GM19467 (cell line): ENCODE data around the gene OSBPL10.
"Not testable (repeated sequence)": the region's sequence is repeated elsewhere in the genome, so short reads cannot be mapped to it uniquely, and the experiment has no call there.

Source experiments
- ATAC-seq: cut with Tn5 transposase; IDR thresholded peaks from one replicate; pipeline ENCODE4 v1.9.1; 2021; ENCODE audit warnings: mild to moderate bottlenecking, moderate library complexity; ENCODE audit not compliant: unreplicated experiment

The OSBPL10 gene

GRCh38 chr3:31992995-31993394, 11.9 kb upstream of the OSBPL10 start:
- ATAC-seq: not testable (repeated sequence)

DNA sequence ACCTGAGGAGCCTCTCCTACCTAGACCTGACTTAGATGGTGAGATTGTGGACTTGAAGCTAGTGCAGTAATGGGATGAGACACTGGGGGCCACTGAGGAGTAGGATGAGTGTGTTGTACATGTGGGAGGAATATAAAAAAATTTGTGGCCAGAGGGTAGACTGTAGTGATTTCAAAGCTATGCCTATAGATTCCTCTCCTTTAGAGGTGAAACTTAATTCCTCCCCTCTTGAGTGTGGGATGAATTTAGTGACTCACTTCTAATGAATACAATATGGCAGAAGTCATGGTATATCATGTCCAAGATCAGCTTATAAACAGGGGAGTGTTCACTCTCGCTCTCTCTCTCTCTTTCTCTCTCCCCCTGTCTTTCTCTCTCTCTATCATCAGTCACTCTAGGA, 7.2 kb upstream of the OSBPL10 start:
- ATAC-seq: no peak

- no peak for ATAC-seq
Measured at GRCh38 chr3:31985831-31986230, 4.8 kb upstream of the OSBPL10 start.

DNA sequence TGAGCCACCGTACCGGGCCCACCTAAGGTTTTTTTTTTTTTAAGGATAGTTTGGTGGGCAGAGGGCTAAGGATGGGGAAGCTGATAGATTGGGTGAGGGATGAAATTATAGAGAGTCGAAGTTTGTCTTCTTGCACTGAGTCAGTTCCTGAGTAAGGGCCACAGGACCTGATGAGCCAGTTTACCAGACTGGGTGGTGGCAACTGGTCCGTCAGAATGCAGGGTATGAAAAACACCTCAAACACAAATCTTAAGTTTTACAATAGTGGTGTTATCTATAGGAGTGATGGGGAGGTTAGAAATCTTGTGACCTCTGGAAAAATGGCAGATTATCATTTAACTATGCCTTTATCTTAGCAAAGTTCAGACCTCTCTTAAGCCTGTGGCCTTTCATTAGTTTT, 3.3 kb upstream of the OSBPL10 start:
- ATAC-seq: no peak

- ATAC-seq: peak; percentile 53
Measured at GRCh38 chr3:31980530-31981205, 394 bp downstream of the OSBPL10 start.

DNA sequence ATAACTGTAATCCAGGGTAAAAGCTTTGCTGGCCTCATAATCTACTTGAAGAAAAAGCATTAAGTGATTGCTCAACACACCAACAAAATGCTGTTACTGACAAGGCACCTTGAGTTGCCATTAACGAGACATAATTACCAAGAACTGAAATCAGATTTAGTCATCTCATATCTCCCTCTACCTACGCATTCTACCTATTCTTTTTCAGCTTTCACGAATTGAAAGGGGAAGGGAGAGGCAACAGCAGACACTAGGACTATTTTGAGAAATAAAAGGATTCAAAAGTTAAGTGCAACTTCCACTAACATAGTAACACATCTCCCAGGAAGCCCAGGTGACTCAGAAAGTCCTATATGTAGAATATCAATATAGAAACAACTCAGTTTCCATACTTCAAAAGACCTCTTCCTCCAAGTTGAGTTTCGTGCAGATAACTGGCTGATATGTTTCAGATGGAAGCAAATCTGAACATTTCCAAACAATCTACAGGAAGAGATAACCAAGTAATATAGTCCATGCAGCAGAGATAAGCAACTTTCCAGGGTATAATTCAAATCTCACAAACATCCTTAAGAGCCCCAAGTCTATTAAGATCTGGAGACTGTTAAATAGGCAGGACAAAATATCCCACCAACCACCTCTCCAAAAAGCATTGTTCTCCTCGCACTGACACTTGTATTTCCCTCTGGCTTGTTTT, 1.9 kb downstream of the OSBPL10 start:
- no peak for ATAC-seq

DNA sequence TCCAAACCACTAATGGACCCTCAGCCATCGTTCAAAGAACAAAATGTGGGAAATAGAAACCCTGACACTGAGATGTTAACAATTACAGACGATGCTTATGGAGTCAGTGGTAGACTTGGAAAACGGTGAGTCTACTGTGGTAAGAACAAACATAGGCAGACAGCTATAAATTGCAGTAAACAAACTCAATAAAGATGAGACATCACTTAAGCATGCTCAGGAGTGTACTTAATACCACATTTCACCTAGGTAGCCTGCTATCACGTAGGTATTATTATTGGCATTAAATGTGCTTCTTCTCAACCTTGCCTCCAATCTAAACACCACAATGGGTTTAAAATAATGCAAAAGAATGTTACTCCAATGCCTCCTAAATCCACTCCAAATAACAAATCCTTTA, 2.5 kb downstream of the OSBPL10 start:
- ATAC-seq: no peak

DNA sequence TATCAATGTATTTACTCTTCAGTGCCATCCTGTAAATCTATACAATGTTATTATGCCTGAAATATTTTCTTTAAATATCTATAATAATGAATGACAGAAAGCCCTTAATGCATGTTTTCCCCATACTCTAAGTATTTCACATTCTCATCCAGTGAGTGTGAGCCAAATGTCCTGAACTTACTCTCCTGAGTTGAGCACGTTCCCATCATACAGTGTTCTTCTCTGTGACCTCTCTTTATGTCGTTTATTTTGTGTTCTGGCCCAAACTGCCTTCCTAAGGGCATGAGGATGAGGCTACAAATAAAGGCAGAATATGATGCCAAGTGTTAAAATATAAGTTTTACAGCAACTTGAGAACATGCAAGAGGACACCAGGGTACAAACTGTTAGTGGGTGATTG, 3.3 kb downstream of the OSBPL10 start:
- no peak for ATAC-seq

GRCh38 chr3:31976302-31976701, 4.8 kb downstream of the OSBPL10 start:
- no peak for ATAC-seq

GRCh38 chr3:31974964-31975363, 6.1 kb downstream of the OSBPL10 start:
- no peak for ATAC-seq

GRCh38 chr3:31974471-31974870, 6.6 kb downstream of the OSBPL10 start:
- no peak for ATAC-seq

DNA sequence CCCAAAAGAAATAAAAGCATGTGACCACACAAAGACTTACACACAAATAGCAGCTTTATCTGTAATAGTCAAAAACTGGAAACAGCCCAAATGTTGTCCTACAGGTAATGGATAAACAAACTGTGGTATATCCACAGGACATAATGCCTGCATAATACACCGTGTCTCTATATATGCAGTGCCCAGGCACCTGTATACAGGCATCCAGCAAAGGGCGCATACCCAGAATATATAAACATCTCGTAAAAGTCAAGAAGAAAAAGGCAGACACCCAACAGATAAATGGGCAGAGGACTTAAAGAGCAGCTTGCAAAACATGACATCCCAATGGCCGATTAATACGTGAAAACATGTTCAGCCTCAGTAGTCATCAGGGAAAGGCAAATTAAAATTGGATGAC, 7.2 kb downstream of the OSBPL10 start:
- ATAC-seq: no peak

DNA sequence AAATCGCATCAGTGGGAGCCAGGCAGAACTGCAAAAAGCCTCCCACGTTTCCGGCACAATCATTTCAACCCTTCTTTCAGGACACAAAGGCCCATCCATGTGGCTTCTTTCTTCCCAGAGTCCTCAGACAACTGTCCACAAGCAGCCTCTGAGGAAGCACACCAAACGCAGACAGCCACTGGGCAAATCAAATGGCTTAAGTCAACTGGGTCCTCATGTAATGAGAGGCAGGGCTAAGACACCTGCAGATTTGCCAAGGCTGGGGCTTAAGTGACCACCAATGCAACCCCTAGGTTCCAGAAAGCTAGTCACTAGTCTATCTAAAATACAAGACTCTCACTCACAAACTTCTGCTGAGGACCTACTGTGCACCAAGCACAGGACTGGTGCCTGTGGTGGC, 8.0 kb downstream of the OSBPL10 start:
- ATAC-seq: no peak

GRCh38 chr3:31971607-31972006, 9.5 kb downstream of the OSBPL10 start:
- ATAC-seq: no peak

- no peak for ATAC-seq
Measured at GRCh38 chr3:31968927-31969418, 12.1 kb downstream of the OSBPL10 start.

DNA sequence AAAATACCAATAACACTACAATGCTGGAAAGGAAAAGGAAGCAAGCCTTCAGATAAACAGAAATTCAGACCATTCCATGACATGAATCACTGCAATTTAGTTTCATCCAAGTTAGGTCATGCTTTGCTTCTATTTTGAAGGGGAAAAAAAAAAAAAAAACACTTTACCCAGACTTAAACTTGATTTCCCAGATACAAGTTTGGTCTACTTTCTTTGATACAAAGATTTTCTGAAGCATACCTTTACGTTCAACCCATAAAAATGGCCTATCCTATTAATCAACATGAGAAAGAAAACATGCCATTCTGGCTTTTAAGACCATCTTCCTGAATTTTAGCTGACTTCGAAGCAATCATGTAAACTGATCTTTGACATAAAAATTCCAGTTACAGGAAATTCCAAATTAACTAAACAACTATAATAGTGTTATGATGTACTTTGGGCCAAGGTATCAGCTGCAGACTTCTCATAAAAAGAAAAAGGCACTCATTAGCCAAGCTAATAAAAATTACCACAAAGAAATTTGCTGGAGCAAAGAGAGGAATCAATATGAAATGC, 12.6 kb downstream of the OSBPL10 start:
- no peak for ATAC-seq

GRCh38 chr3:31967592-31967991, 13.5 kb downstream of the OSBPL10 start:
- ATAC-seq: no peak

DNA sequence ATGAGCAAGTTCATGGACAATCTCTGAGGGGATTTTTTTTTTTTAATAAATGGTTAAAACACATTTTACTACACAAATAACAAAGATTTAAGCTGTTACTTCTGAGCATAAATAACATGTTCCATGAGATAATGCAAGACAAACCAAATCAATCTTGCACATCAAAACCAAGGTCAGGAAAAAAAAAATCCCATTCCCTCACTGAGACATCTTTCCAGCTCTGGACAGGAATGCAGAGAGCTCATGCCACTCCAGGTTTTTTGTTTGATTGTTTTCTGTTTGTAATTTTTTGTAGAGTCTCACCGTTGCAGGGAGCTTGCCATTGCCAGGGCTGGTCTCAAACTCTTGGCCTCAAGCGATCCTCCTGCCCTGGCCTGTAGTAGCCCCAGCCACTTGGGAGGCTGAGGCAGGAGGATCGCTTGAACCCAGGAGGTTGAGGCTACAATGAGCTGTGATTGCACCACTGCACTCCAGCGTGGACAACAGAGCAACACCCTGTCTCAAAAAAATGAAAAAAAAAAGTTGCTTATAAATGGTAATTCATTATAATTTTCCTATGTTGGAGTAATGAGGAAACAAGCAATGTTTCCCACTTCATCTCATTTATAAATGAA, 14.0 kb downstream of the OSBPL10 start:
- ATAC-seq: no peak

DNA sequence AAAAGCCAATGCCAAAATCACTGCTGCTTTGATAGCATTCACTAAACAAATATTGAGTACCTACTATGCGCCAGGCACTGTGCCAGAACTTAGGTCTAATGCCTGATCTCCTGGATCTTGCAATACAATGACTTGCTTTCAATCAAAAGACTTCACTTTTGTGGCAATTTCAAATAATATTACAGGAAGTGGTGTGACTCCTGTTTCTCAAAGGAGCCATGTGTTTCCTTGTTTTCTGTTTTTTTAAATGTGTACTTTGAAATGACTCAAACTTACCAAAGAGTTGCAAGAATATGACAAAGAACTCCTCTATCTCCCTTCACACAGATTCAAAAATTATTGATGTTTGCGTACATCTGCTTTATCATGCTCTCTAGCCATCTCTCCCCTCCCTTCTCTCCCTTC, 18.3 kb downstream of the OSBPL10 start:
- no peak for ATAC-seq

DNA sequence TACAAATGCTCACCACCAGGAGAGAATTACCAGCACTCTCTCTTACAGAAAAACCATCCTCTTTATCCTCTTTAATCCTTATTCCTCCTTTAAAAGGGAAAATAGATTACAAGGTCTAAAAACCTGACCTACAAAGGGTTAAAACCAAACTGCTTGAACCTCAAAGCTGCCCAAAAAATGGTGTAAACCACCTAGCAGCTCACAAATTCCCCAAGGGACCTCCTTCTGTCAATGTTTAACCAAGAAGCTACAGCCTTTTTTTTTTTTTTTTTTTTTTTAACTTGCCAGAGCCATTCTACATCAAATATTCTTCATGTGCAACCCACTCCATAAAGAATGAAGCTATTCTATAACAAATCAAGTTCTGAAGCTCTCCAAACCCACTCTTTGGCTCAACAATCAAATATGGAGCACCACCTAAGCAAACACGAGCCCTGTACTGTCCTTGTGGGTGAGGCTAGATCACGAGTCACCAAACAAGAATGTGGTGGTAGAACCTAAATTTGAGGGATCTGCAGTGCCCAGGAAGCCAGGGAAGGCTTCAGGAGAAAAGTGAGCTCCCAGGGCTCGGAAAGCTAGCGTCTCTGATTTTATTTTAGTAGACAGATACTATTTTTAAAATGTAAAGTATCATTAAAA, 20.1 kb downstream of the OSBPL10 start:
- ATAC-seq: peak; percentile 53
